GM21515 (cell line): Measurements from ENCODE around the gene KIRREL1.

Experiments
- ATAC-seq: cut with Tn5 transposase; IDR thresholded peaks from one replicate; pipeline ENCODE4 v1.9.1; 2021; ENCODE audit not compliant: unreplicated experiment

KIRREL1 gene

DNA sequence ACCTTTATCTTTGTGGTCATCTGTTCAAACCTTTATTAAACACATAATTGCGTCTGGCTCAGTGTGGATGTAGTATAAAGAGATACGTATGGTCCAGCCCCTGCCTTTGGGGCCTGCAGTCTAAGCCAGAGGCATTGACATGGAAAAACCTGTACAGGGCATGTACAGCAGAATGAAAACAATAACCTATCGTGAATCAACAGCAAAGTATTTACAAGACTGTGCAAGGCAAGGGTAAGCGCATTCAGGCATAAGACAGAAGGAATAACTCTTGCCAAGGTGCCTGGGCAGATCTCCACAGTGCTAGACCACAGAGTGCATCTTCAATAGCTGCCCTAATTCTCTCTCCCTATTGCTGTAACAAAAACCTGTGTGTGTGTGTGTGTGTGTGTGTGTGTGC lies 35.5 kb downstream of the KIRREL1 start:
- ATAC-seq, result no peak

DNA sequence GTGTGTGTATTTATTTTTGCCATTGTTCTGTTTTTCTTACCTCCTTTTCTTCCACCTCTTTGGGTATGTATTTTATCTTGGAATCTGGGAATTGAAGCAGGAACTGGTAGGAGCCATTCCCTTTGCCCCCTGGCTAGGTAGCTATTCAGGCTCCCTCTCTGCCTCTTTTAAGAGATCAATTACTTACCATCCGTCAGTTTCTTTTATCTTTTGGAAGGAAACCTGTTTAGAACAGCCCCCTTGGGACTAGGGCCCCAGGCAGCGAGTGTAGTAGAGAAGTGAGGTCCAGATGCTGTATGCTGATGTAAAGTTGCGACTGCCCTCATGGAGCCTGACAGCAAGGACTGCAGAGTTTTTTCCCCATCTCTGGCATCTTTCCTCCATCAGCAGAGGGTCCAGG lies 41.6 kb downstream of the KIRREL1 start:
- ATAC-seq, result no peak

DNA sequence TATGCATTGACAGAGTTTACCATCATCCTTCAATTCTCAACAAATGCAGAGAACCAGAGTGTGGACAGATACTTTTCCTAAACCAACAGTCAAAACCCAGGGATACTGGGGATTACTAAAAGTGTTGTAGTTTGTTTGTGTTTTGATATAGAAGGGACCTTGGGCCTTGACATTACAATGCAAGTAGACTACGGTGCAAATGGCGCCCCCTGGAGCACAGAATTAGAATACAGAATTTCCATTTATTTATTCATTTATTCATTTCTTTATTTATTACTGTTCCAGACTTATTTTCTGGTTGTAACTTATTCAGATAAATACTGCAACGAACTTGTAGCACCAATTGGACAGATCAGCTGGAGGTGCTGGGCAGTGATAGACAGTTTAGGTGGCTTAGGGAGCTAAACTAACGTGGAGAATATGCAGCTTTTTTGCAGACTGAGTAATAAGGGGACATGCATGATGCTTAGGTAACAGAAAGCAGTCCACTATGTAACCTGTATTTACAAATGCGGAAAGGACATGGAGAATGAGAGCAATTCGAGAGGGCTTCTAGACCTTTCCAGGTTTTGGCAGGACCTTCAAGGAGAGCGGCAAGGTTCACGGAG lies 42.6 kb downstream of the KIRREL1 start:
- ATAC-seq, result no peak

DNA sequence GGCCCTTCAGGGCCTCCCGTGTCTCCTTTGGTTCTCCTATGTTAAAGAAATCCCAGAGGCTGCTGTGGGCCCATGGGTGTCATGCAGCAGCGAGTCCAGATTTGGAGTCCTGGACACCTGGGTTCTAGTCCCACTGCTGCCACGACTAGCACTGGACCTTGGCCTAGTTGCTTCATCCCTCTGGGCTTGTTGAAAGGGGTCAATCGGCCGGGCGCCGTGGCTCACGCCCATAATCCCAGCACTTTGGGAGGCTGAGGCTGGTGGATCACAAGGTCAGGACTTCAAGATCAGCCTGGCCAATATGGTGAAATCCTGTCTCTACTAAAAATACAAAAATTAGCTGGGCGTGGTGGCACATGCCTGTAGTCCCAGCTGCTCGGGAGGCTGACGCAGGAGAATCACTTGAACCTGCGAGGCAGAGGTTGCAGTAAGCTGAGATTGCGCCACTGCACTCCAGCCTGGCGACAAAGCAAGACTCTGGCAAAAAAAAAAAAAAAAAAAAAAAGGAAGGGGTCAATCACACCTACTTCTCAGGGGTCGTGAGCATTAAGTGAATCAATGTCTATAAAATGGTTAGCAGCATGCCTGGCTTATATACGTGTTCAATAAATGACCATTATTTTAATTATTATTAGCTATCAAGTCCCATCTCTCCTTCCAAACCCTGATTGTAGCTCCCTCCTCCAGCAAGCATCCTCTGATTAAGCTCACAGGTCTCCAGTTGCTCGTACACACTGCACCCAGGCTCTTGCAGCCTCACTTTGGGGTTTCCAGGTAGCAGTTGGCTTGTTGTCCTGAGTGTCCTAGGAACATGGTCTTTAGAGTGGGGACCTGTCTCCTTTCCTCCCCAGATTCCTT lies 43.8 kb downstream of the KIRREL1 start:
- no peak for ATAC-seq

DNA sequence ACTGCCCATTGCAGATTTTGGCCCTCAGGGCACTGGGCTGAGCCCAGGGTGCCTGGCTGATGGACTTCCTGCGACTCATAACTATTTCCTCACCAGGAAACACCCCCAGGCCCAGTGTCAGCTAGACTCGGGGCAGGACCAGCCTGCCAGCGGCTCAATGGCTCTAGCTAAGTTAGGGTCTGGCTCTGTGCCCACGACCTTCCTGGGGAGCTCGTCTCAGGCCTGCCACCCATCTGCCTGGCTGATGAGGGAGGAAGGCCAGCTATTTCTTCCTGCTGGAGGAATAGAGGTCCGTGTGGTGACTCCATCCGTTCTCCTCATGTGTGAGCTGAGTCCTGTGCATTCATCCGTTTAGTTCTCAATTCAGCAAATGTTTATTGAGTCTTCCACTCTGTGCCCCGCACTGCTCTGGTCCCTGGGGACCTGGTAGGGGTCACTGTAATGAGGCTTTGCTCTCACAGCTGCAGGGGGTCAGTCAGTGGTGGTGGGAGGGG lies 44.5 kb downstream of the KIRREL1 start:
- no peak for ATAC-seq

DNA sequence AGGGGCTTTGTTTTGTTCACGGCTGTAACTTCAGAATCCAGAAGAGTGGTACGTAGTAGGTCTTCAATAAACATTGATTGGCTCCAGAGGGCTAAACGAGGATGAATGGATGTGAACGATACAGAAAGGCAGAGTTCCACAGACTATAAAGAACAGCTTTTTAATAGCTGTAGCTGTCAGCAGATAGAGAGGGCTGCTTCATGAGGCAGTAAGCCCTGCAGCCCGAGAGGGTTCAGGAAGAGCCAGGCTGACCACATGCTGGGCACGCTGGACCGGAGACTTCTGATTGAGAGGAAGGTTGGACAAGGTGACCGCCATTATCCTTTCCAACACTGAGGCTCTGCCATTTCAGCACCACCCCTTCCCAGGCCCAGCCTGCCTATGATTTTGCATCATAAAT lies 45.3 kb downstream of the KIRREL1 start:
- no peak for ATAC-seq

DNA sequence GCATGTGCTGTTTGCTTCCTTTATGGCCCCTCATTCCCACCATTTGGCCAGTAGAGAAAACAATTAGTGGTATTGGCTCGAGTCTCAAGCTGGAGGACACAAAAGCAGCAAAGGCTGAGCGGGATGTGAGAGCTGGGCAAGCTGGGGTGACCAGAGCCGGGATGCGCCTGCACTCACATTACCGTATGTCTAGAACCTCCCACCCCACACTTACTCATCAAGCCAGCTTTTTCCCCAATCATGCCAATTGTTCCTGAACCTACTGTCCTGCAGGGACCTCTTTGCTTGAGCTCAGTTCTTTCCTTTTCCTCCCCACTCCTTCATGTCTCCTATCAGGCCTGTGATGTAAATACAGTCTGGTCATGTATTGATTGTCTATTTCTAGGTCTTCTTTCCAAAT lies 45.9 kb downstream of the KIRREL1 start:
- ATAC-seq, result no peak

DNA sequence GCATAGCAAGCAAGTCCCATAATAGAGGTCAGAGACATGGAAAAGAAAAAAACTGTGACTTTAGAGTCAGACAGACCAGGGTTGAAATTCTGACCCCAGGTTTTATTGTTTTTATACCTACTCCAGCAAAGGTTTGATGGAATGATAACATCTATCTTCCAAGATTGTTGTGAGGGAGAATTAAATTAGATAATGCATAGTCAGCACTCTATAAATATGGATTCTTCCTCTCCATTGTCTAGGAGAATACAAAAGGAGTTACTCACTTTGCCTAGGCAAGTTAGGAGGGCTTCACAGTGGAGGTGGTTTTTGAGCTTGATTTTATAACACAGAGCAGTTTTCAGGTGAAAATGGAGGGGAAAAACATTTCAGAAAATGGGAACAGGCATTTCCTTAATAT lies 46.9 kb downstream of the KIRREL1 start:
- ATAC-seq, result no peak

DNA sequence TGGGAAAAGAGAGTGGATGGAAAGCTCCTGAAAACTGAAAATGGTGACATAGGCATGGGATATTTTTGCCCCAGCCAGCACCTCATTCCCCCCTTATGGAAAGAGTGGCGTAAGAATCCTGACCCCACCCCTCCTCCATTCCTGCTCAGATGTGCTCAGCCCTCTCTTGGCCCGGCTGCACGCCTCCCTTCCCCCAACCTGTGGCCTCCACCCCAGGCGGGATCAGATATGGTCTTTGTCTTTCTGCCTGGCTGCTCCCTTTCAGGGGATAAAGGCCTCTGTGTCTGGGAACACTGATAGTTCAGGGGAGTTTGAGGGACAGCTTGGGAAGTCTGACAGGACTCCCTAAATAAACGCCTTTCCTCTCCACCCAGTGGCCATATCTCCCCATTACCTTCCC lies 49.8 kb downstream of the KIRREL1 start:
- no peak for ATAC-seq

DNA sequence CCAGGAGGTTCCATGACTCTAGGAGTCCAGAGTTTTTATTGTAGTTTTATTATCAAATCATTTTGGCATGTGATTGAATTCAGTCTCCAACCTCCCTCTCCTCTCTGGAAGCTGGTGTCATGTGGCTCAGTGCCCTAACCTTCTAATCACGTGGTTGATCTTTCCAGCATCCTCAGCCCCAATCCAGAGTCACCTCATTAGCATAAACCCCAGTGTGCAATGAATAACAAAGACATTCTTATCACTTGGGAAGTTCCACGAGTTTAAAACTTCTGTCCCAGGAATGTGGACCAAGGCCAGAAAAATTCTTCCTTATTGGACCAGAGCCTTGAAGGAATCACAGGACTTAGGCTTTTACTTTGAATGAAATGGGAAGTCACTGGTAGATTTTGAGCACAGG lies 52.2 kb downstream of the KIRREL1 start:
- ATAC-seq, result no peak

DNA sequence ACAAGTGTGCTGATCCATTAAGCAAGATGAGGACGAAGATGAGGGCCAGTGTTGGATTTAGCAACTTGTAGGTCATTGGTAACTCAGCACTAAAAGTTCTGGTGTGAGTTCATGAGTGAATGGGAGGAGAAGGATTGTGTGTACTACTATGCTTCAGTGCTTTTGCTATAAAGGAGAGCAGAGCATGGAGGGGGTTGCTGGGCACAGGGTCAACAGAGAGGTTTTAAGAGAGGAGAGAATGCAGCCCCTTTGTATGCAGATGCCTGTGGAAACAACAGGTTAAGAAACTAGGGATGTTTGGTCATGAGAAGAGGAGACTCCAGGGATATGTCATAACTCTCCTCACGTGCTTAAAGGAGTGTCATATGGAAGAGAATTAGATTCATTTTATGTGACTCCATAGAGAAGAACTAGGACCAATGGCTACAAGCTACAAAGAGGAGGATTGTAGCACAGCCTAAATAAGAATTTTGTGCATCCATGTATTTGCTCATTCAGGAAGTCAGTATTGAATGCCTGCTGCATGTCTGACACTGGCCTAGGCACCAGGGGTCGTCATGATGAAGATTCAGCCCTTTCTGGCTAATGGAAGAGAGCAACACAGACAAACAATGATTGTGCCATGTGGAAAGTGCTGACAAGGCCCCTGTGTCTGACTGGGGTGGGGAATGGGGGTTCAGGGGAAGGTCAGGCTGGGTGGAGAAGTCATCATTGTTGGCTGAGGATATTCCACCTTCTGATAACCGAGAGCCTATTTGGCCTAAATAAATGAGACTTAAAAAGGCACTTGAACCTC lies 53.5 kb downstream of the KIRREL1 start:
- no peak for ATAC-seq

DNA sequence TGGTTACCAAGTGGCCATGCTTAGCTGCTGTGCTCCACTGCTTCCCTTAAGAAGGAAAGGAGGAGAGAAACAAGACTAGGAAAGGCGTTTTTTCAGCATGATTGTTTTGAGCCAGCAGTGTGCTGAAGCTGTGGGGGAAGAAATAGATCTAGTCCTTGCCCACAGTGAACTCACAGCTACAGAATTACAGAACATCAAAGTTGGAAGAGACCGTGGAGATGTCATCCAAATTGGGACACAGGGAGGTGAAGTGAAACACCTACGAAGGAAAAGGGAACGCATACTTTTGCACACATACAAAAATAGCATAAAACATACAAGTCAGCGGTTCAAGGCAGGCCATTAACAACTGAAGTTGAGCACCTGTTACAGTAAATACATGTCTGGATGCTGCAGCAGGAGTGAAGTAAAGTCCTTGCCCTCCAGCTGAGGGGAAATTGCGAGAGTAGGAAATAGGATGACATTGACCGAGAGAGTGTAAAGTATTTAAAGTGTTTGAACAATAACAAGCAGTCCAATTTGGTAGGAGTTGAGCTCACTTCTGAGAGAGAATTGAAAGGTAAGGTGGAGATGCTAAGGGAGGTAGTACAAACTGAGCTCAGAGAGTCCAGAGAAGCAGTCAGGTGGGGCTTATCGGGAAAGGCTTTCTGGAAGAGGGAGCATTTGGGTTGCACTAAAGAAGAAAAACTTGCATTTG lies 55.1 kb downstream of the KIRREL1 start:
- ATAC-seq, result no peak

DNA sequence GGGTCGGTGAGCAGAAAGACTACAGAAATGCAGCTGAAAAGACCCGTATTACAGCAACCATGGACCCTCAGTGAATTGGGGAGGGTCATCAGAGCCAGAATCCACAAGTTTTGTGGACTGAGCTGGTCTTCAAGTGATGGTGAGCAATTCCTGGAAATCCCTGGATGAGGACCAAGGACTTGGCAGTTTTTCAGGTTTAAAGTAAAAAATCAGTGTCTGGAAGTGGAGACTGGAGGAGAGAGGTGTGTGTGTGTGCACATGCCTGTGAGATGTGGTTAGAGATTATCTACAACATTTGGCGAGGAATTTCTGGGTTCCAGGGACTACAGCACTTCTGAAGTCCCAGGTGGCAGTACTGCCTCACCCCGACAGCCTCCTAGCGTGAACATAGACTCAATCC lies 56.4 kb downstream of the KIRREL1 start:
- no peak for ATAC-seq

DNA sequence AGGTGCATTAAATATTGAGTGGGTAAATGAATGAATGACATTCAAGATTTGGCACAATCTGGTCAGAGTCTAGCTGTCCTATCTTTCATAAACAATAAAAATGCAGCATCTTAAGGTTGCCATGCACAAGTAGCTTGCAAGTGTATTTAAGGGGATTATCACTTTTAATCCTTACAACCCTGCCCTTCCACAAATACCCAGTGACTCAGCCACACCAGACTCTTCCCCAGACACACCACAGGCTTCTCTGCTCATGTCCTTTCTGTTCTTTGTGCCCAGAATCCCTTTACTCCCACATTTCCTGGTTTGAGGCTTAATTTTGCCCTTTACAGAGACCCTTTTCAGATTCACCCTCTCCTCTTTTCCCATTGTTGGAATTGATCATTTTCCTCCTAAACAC lies 59.8 kb downstream of the KIRREL1 start:
- no peak for ATAC-seq

DNA sequence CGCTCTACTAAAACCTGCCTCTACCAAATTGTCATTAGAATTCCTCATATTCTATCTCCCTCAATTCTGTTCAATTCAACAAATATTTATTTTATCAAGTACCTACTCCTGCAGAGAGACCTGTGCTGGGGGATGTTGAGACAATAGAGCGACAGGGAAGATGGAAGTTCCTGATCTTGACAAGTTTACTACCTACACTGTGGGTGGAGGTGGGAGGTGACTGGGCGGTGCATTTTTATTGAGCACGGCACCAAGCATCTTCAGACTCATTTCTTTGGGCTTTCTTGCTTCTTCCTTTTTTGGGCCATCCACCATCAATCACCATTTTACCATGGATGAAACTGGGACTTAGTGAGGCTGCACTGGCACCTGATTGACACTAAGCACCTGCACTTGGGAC lies 61.3 kb downstream of the KIRREL1 start:
- ATAC-seq, result no peak

DNA sequence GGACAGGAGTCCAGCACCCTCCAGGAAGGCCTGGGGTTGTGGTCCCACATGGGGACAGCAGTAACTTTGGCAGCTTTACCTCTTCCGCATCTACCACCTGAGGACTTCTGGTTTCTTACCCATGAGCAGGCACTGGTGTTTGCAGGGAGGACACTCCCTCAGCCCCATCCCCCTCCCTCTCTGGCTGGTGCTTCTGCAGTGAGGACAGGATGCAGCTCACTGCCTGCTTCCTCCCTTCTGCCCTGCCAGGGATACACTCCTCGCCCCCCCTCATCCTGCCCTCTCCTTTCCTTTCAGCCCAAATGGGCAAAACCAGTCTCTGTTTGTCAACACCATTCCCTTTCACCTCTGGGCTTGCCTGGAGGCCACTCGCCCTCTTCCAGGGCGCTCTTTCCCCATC lies 62.4 kb downstream of the KIRREL1 start:
- no peak for ATAC-seq

DNA sequence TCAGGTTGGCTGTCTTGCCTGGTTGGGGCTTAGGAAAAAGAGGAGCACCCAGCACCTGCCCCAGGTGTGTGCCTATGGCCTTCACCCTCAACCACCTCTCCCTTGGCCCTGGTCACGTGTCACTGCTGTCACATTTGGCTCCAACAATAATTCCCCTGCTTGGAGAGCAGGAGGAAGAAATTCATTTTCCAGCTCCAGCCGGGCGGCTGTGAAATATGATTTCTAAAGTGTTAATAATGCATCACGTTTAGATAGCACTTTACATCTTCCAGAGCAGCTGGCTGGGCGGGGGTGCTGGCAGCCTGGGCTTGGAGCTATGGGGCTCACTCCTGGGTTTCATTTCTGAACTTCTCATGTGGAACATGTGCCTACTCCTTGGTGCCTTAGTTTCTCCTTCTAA lies 63.1 kb downstream of the KIRREL1 start:
- no peak for ATAC-seq

DNA sequence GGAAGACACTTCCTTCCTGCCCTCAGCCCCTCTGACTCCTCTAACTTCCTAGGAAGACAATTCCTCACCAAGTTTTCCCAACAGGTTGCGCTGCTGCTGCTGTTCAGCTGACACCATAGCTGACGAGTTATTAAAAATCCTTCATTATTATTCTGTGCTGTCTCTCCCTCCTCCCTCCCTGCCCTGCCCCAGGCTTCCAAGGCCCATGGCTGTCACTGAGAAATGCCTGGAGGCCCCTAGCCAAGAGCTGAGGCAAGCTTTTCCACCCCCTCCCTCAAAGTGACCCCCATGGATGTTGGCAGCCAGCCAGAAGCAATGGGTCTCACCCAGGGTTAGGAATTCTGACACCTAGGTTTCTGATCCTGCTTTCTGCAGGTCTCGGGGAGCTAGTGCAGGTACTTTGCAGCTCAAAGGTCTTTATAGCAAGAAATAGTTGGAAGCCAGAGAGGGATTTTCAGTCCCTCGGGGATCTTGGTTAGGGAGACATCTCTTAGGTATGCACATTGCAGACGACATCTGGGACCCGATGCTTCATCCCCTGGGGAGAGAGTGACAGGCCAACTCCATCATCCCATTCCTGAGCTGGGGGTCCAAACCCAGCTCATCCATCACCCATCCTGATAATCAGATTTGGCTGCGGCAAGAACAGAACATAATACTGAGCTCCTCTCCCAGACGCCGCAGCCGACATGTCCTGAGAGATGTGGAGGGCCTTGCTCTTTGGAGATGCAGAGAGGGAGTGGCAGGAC lies 65.0 kb downstream of the KIRREL1 start:
- ATAC-seq, result no peak

DNA sequence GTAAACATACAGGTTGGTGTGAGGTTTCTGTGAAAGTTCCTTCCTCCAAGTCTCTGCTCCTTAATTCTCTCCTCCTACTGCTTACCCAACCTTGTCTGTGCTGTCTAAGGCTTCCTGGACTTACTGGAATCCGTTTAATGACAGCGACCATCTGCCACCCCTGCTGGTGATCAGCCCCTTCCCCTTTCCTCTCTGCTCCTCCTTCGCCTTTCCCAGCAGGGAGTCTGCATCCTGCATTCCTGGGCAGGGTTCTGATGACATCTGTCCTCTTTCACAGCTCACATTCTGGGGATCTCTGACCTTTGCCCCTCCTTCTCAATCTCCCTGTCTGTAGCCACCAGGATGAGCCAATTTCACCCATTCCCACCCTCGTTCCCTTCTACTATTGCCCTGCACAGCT lies 66.5 kb downstream of the KIRREL1 start:
- no peak for ATAC-seq

DNA sequence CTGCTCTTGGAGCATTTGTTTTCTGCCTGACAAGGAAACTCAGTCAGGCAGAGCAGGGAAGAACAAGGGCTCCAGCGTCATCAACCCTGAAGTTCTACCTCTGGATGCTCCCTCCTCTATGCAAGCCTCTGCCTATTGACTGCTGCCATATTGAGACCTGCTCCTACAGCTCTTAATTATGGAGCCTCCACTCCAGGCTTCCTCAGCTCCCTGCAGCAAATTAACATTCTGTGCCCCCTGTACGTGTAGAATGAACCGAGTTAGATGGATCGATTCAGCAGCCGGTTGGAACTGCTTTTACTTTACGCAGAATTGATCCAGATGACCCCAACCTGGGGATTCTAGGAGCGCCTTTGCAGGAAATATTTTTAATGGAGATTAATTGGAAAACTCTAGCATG lies 68.7 kb downstream of the KIRREL1 start:
- no peak for ATAC-seq

DNA sequence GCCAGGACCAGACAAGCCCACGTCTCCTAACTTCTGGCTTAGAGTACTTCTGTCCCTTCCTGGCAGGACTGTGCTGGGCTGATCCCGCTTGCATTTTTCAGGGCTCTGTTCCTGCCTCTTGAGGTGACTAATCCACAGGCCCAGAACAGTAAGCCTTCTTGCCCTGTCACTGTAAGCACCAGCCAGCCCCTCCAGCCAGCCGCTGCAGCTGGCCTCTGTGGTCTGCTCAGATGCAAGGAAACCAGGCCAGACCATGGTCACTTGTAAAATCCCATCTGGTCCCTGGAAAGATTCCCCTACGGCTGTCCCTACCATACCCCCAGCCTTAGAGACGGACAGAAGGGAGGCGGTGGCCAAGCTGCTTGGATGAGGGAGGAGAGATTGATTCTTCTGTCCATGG lies 74.2 kb downstream of the KIRREL1 start:
- no peak for ATAC-seq
